NOMO-1 treated with dmso at 0.1 percent for 144 hours (cell line): ENCODE data around the gene CNTN3.

Source experiments
- DNase-seq: peaks from one replicate; lab custom pipeline; 2025; ENCODE audit not compliant: unreplicated experiment; lab: John Stamatoyannopoulos, UW

Gene CNTN3

GRCh38 chr3:74614107-74614967 is at the start of gene CNTN3:
Gene CNTN3 (minus strand): TSS chr3:74614659. CDS start chr3:74521112, 93,547 bp downstream.
- DNase-seq, result no peak

GRCh38 chr3:74663178-74663577 is 48.7 kb upstream of the CNTN3 start:
- DNase-seq, result no peak

DNA sequence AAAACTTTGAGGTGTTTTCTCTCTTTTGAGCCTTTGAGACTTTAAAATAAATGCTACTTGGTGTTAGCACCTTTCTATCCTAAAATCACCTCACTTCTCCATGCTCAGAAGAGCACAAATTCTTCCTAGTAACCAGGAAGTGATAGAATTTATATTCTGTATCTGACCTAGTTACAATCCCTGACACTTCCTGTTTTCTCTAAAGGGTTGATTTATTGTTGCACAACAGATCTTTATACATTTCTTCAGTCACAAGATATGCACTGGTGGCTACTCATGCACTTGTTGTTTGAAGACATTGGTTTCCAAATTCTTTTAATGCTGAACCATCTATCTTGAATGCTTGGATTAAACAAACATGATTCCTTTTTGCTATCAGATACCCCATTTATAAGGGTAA is 47.2 kb upstream of the CNTN3 start:
- DNase-seq, result no peak

DNA sequence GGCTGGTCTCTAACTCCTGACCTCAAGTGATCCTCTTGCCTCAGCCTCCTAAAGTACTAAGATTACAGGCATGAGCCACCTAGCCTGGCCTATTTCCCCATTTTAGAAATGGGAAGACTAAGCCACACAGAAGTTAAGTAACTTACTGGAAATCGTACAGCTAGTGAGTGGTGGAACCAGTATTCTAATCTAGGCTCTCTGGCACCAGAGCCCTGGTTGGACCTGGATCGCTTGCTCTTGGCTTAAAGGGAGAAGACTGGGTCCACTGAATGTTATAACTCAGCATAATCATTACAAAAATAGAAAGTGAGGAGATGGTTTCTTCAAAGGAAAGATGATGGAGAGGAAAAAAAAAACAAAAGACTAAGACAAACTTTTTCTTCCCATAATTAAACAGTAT is 37.4 kb upstream of the CNTN3 start:
- no peak for DNase-seq

DNA sequence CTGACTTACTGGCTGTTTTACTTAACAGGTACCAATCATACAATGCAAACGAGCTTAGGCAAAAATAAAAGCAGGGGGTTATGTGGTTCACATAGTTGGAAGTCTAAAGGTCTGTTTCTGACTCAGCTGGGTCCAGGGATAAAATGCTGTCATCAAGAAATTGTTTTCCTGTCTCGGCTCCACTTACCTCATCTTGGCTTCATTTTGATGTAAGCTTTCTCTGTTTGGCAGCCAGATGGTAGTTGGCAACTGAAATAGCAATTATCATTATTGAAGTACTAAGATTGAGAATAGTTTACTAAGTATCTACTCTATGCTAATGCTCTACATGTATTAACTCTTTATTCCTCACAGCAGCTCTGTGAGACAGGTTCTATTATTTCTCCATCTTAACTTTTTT is 36.8 kb upstream of the CNTN3 start:
- no peak for DNase-seq

DNA sequence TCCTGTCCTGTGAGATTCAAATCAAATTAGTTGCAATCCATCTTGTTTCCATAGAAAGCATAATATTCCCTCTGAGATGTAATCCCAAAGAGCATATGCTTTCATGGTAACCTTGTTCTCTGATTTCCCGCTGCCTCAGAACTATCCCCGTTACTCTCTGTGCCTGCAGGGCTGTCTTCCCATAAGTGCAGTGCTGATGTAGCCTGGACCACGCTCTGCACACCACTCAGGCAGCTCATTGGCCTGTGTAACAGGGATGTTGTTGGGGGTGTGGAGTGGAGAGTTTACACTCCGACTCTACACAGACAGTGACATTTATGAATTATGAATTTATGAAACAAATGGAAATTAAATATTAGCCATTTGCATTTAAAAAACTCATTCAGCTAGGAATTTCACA is 33.6 kb upstream of the CNTN3 start:
- no peak for DNase-seq

DNA sequence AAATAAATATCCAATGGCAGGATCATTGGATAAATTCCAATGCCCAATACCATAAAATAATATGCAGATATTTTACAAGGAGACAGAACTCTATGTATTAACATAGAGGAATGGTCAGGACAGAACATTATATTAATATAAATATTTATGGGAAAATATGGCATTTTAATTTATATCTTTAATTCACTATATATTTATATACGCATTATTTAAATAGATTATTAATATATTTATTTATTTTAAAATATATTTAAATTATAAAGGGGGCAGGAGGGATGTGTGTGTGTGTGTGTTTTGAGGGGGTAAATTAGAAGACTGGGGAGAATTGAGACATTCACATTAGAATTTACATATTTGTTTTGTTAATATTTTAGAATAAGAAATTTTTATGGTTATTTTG is 31.6 kb upstream of the CNTN3 start:
- DNase-seq, result no peak

DNA sequence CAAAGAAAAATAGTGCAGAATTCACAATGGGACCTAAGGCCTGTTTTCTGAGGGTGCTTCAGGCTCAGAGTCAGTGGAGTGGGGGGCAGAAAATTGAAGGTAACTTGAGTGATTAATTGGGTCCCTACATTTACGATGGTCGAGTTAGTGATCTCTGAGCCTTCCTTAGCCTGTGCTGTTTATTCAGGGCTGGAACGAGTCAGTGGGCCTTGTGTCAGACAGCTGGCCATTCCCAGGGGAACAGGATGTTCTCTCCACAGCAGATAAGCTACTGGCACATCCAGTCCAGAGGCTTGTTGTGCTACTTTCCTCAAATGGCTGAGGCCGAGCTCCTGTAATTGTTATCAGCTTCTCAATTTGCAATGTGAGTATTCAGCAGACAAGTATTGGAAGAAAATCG is 29.2 kb upstream of the CNTN3 start:
- DNase-seq, result no peak

DNA sequence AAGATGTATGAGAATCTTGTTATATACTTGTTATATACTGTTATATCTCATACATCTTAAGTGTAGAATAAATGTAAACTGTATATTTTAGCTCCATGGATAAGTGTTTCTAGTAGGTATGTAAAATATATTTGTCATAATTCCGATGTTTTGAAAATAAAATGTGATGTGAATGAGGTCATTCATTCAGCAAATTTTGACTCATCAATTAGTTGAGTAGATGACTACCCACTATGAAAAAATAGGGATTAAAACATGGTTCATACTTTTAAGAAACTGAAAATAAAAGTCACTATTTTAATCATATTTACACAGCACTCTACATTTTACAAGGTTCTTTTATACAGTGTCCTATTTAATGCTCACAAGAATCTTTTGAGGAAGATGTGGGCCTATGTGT is 28.4 kb upstream of the CNTN3 start:
- DNase-seq, result no peak

DNA sequence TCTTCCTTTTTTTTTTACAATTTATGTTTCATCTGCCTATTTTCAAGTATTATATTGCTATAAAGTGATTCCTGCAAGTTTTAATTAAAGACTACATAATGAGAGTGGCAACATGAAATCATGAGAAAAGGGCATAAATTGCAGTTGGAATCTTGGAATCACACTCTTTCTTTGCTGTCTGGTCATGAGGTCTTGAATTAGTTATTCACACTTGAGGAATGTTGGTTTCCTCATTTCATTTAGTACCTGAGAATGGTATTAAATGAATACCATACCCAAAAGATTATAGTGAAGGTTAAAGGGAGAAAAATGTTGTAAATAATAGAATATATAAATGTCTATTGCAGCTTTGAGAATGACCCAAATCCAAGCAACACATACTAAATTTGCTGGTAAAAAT is 25.8 kb upstream of the CNTN3 start:
- no peak for DNase-seq

DNA sequence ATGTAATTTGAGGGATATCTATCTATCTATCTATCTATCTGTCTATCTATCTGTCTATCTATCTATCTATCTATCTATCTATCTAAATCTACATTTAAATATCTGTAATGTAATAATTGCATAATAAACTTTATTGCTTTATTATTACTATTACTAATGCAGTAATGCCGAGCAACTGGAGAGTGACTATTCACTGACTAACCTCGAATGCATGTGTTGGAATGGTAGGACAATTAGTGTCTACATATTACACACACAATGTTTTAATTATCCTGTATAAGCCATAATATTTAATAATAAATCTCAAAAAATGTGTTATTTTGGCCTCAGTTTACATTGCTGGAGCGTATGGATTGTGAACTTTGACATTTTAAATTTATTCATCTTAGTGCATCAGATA is 25.2 kb upstream of the CNTN3 start:
- no peak for DNase-seq

- DNase-seq, result no peak
These were observed 22.5 kb upstream of the CNTN3 start for GRCh38 chr3:74636981-74637380.

DNA sequence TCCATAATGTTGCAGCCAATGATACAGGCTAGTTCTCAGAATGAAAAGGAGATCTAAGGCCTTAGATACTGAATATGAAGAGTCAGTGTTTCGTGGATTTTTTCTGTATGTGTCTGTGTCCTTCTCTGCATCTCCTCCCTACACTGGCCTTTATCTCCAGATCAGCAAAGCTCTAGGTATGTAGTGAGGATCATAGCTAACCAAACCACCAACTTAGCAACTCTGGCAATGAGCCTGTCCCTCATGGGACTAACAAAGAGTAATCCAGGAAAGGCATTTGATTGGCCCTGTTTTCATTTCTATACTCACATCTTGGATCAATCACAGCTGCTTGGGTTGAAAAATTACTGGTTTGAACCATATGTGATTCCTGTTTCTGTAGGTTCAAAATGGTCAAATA is 18.6 kb upstream of the CNTN3 start:
- no peak for DNase-seq

DNA sequence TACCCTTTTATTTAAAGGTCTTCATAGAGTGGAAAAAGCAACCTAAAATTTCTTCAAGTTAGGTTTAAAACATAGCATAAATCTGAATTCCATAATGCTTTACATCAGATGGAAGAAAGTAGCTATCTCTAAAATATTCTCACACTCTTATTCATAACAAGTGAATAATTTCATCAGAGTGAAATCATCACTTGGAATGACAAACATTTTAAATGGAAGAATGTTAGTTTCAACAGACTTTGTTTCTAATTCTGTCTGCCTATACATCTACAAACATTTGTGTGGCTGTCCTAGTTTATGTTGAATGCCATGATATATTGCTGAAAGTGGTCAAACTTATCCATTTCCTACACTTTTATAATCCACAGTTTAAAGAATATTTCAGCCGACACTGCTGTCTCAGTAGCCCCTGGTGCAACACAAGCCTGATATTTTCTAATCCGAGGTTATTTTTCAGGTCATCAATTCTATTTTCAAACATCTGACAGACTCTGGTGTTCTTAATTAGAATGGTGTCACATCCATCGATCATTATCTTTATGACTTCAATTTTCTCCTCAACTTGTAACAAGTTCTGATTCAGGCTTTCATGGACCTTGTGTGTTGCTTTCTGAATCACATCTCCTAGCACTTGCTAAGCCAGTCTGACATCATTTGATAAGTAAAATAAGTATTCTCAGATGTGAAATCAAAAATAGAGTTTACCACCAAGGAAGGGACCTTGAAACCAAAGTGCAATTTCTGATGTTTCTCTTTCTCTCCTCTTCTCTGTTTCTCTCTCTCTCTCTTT is 17.1 kb upstream of the CNTN3 start:
- no peak for DNase-seq

DNA sequence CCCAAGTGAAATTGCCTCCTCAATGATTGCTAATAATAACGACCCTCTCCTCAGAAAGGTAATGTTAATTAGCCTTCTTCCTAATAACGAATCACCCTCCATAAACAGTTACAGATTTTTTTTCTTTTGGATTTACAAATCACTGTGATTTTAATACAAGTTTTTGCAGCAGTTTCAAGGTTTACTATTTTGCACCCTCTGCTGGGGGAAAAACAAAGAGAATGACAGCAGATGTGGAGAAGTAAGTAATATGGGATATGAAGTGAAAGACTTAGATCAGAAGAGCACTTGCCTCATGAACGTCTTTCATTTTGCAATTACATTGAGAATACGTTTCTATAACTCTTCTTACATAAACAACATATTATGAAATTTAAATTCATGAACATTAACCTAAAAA is 16.1 kb upstream of the CNTN3 start:
- no peak for DNase-seq

GRCh38 chr3:74626011-74626410 is 11.6 kb upstream of the CNTN3 start:
- DNase-seq, result no peak

- DNase-seq, result no peak
These were observed 9.8 kb upstream of the CNTN3 start for GRCh38 chr3:74624301-74624700.

GRCh38 chr3:74623261-74623836 is 8.9 kb upstream of the CNTN3 start:
- DNase-seq, result no peak

GRCh38 chr3:74621581-74621980 is 7.1 kb upstream of the CNTN3 start:
- DNase-seq, result no peak

DNA sequence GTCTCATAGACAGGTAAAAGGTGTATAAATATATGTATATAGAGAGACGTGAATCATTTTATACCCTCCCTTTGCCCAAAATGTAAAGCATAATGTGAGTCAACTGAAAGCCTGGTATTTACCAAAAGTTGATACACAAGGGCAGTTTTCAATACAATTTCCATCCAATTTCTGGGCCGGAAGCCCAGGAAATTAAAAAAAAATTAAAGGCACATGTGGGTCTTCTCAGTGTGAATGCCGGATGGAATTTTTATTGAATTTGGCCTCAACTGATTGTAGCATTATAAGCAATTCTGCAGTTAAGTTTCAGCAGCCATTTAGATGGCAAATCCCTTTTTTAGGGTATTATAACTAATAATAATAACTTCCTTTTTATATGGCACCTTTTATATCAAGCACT is 3.3 kb upstream of the CNTN3 start:
- no peak for DNase-seq

GRCh38 chr3:74613521-74614106 is 845 bp downstream of the CNTN3 start:
- no peak for DNase-seq

GRCh38 chr3:74613060-74613459 is 1.4 kb downstream of the CNTN3 start:
- no peak for DNase-seq
